ENCODE data around the gene TRAF3.
A peak's percentile ranks its signal among the peaks of the same experiment; 100 is the strongest.

The TRAF3 gene, protein sequence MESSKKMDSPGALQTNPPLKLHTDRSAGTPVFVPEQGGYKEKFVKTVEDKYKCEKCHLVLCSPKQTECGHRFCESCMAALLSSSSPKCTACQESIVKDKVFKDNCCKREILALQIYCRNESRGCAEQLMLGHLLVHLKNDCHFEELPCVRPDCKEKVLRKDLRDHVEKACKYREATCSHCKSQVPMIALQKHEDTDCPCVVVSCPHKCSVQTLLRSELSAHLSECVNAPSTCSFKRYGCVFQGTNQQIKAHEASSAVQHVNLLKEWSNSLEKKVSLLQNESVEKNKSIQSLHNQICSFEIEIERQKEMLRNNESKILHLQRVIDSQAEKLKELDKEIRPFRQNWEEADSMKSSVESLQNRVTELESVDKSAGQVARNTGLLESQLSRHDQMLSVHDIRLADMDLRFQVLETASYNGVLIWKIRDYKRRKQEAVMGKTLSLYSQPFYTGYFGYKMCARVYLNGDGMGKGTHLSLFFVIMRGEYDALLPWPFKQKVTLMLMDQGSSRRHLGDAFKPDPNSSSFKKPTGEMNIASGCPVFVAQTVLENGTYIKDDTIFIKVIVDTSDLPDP

DNA sequence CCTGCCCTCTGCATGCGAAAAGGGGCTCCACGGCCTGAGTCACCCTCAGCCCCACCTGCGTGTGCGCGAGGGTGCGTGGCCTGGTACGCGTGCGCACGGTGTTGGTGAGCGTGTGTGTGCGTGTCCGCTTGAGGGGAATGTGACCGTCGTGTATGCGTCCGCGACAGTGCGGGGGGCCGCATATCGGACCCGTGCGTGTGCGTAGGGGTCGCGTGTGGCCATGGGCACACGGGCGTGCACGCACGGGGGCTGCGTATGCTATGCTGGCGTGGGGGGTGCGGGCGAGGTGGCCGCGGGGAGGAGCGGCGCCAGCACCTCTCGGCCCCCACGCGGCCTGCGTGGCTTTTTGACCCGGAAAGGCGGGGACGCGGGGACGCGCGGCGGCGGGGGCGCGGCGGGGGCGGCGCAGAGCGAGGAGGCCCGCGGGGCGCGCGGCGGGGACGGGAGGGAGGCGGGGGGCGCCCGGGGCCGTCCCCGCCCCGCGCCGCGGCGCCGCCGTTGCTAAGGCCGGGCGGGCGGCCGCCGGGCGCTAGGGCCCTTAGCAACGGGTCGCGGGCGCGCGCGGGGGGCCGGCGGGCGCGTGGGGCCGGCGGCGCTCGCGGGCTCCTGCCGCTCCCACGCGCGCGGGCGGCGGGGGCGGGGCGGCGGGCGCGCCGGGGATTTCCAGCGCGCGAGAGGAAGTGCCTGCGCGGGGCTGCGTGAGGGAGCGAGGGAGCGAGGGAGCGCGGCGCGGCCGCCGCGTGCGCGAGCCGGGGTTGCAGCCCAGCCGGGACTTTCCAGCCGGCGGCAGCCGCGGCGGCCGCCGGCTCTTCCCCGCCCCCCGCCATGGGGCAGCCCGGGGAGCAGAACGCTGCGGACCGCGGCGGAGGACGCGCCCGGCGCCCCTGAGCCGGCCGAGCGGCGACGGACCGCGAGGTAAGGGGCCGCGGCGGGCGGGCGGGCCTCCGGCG is at the start of gene TRAF3:
TRAF3 (plus strand) TSS at position 689 of the 950 bp plus-strand sequence. CDS start 92,753 bp downstream, outside the sequence.
- DNase-seq (ENCODE audit: low spot score) = peak; percentile 66

DNA sequence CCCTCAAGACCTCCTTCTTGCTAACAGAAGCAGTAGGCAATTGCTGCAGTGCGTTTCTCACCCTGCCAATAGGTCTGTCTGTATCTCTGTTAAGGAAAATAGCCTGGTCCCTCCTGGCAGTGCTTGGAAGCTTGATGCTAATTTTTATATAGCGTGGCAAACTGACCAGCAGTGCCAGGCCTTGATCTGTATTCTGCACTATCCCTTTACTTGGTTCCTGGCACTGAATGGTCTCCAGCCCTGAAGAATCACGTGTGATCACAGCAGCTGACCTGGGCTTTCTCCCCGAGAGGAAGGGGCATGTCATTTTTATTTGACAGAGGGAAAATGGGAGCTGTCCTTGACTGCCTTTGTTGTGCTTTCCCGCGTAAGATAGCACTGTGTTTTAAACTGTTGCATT is 48.7 kb upstream of the TRAF3 start:
- DNase-seq (ENCODE audit: low spot score) = no peak

DNA sequence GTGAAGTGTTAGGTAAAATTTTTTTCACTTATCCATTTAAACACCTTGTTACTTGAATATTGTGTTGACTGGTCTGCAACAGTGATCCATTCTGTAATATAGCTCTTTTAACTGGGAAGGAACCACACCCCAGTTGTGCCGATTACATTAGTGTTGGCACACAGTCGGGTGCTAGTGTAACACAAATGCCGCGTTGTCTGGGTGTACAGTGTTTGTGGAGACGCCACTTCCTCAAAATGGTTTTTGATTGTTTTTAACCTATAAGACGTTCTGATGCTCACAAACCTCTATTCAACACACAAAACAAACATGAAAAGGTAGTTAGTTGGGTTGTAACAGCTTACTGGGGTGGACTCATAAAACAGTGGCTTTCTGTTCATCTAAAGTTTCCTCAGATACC is 48.0 kb upstream of the TRAF3 start:
- no peak for DNase-seq (ENCODE audit: low spot score)

DNA sequence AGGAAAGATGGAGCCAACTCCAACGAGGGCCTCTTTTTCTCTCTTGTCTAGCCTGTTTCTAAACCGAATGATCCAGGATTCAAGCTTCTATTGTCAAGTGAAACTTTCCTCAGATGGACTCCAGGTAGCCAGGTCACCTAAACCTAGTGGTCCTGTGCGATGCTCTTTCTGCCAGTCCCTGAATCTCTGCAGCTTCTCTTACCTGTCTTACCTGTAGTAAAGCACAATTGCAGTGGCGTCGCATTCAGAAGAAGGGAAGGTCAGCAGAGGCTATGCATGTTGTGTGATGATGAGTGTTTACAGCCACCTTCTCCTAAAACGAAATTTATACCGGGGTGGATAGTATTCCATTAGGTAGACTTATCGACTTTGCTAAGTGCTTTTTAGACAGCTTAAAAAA is 47.4 kb upstream of the TRAF3 start:
- DNase-seq (ENCODE audit: low spot score) = no peak

DNA sequence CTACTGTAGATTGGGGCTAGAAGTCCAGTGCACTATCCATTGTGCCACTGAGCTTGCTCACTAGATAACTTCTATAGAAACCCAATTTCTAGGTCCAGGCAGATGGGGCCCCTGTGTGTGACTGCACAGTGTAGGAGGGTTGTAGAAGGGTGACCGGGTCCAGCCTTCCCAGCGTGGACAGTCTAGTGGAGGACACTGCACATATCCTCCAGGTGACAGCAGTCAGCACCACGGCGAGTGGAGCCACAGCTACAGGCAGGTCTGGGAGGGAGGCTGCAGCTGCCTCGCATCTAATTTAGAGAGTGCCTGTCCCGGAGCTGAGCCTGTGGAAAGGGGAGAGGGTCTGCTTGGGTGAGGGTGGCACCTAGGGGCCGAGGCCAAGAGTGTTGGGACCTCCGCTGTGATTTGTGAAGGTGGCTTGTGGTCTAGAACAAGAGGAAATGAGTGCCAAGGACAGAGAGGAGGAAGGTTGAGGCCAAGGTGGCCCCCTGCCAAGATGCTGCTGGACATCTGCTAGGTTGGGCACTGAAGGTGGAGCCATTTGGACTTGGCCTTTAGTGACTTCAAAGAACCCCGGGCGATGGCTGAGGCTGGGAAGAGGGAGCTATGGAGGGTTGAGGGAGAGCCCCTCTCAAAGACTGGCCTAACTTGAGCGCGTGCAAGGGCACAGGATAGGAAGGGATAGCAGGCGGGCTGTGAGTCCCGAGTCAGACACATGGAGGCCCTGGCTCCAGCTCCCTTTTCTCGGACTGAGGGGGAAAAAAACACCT is 46.0 kb upstream of the TRAF3 start:
- DNase-seq (ENCODE audit: low spot score) = no peak

DNA sequence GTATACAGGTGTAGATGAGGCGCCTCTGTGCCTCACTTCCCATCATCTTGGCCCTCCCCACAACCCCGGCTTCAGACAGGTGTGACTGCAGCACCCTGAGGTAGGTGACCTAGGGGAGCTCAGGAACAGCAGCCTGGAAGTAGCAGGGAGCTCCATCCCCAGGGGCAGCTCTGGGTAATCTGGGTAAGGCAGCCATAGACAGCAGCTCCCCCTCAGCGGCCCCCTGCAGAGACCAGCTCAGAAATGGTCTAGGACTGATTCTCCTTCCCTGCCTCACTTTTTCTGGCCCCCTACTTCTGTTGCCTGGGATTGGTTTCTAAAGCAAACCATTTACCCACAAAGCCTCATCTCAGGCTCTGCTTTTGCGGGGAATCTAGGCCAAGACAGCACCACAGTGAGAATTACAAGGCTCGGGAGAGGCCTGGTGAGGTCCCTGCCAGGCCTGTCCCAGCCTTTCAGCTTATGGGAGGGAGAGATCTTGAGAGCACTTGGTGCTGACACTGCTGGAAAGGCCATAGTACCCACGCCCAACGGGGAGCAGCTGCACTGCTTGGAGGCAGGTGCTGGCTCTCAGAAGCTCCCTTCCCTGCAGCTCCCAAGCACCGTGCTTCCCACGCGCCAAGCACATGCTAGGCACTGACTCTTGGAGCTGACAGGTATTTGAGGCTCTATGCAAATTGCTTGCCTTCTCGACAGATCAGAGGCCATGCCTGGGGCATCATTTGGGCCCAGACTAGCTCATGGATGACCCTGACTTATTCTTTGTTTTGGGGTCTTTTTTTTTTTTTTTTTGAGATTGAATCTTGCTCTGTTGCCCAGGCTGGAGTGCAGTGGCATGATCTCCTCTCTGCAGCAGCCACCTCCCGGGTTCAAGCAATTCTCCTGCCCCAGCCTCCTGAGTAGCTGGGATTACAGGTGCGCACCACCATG is 45.1 kb upstream of the TRAF3 start:
- DNase-seq (ENCODE audit: low spot score) = no peak

DNA sequence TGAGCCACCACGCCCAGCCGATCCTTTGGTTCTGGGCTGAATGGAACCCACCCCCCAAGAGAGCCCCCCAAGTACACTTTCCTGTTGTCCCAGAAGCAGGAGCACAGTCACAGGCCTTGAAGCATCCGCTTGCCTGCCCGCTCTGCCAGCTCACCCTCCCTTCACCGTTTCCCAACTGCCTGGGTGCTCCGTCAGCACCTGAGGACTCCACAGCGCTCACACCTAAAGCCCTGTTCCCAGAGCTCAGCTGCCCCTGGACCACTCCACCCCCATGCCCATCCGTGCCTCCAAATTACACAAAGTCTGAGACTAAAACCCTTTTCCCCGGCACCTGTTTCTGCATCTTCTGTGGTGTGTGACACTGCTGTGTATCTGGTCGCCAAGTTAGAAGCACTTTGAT is 44.3 kb upstream of the TRAF3 start:
- no peak for DNase-seq (ENCODE audit: low spot score)

DNA sequence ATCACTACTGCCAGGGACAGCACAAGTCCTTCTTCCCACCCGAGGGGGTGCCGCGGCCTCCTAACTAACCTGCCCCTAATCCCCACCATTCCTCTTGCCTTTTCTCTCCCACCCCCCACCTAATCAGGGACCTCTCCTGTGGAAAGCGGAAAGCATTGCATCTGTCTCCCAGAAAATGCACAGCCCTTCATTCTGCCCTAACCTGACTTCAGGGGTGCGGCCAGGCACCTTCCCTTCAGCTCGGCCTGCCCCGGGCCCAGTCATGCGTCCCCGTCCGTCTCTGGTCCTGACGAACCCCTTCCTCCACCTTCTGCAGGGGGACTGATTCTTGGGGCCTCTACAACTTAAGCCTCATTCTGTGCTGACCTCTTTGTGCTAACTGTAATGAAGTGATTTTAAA is 43.9 kb upstream of the TRAF3 start:
- DNase-seq (ENCODE audit: low spot score) = no peak

DNA sequence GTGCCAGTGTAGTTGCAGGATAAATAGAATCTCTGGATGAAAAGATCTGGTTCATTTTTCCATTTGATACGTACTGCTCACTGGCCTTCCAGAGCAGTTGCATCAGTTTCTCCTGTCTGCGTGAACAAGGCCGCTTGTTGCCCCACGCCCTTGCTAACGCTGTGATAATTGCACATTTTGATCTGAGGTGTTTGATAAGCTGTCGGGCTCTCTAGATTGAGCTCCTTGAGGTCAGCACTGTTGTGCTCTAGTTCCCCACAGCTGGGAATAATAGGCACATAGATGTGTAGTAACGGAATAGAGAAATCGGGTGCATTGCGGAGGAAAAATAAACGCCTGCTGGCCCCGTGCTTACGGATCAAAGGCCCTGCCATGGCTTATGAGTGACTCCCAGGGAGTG is 42.8 kb upstream of the TRAF3 start:
- no peak for DNase-seq (ENCODE audit: low spot score)

DNA sequence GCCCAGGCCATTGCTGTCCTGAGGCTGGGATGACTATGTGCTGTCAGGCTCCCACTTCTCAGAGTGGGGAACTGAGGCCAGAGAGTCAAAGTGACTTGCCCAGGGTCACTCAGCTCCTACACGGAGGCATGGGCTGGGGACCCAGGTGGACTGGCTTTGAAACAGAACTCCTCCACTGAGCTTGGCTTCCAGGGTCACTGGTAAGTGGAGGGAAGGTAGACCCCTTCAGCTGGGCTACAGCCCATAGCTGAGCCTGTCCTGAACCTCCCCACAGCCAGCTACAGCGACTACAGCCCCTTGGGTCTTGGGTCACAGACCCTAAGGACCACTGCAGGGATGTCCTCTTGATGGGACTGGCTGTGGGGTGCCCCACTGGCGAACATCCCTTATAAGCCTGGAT is 40.3 kb upstream of the TRAF3 start:
- no peak for DNase-seq (ENCODE audit: low spot score)

DNA sequence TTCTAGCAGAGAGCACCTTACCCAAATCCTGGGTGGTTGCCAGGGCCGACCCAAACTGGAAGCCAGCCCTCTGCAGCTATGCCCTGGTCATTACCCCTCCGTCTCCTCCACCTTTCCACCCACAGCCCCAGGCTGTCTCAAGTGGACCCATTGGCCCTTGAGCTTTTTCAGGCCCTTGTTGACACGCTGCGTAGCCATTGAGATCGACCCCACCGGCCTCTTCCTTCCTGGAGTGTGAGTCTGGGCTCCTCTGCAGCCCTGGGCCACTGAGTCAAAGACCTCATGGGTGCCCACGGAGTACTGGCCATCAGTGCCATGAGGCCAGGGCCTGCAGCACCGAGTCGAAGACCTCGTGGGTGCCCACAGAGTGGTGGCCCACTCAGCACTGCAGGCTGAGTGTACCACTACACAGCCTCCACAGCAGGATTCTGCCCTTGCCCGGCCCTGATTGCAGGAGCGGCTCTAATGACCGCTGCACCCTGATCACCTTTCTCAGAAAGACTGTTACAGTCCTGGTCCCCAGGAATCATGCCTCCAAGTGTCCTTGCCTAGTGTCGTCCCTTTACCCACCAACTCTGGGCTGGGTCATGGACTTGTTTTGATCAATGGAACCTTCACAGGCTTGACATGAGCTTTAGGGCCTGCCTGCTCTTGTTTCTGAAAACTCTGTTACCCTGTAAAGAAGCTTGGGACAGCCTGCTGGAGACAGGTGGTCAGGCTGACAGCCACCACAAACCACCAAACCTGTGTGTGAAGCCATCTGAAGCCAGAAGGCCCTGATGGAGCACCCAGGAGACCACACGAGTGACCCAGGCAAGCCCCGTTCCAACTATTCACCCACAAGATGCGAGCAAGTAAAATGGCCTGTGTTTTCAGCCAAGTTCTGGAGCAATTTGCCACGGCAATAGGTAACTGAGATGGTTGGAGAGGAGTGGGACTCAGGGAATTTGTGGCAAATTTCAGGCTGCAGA is 39.6 kb upstream of the TRAF3 start:
- no peak for DNase-seq (ENCODE audit: low spot score)

DNA sequence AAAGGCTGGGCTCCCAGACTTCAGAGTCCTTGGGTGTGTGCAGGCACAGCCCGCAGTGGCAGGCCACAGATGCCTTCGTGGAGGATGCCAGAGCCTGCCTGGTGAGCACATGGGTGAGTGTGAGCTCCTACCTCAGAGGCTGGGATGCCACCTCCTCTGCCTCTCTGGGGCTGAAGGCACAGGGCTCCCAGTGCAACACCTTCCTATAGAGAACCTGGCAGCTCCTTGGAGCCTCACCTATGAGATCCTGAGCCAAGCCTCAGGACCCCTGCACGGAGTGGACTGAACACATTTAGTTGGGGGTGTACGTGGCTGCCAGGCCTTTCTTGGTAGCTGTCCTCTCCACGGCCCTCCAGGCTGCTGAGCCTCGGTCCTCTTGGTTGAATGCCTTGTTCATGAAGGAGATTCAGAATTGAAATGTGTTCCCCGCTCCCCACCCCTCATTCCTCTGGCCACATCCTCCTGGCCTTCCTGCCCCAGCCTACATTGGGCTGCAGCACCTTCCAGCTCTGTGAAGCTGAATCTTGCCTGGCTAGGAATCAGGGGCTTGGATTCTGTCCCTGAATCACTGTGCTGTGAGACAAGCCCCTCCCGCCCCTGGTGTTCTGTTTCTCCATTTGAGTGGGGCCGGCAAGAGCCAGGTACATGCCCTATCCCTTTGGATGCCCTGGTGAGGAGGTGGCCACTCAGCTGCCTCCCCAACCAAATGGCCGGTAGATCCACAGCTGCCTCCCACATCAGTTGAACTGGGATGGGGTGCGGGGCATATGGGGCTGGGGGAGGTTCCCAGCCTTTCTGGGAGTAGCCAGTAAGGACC is 38.7 kb upstream of the TRAF3 start:
- DNase-seq (ENCODE audit: low spot score) = no peak

DNA sequence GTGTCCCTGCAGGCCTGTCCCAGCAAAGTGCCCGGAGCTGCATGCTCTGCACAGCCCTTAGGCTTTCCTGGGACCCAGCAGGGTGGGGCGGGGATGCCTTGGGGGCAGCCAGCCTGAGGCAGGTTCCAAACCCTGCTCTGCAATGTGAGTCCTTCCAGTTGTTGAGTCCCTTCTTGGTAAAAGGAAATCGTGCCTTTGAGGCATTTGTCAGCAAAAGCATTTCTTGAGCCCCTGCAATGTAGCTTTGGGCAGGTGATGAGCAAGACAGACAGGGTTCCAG is 38.1 kb upstream of the TRAF3 start:
- DNase-seq (ENCODE audit: low spot score) = no peak

DNA sequence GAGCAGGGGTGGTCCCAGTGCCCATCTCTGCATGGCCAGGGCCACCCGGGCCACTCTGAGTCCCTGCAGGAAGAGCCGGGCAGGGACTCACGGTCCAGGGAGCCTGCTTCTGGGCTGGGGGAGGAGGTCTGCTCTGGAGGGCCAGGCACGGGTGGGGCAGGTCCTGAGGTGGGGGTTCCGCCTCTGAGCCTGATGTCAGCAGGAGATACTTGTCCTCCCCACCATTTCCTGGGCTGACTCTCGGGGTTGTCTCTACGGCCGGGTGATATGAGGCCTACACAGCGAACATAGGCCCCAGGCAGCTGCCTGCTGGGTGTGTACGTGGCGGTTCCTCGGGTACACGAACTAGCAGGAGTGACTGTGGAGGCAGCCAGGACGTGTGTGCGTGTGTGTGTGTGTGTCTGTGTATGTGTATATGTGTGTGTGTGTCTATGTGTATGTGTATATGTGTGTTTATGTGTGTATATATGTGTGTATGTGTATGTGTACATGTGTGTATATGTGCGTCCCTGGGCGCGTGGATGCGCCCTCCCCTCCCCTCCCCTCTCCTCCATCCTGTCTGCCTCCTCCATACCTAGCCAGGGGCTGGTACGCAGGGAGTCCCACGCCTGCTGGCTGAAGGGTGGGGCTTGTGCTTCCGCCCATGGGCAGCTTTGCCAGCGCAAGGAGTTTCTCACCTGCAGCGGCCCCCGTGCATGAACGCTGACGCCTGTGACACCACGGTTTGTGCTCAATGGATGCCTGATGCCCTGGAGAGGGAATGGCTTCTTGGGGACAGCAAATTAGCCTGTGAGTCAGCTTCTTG is 30.4 kb upstream of the TRAF3 start:
- no peak for DNase-seq (ENCODE audit: low spot score)

DNA sequence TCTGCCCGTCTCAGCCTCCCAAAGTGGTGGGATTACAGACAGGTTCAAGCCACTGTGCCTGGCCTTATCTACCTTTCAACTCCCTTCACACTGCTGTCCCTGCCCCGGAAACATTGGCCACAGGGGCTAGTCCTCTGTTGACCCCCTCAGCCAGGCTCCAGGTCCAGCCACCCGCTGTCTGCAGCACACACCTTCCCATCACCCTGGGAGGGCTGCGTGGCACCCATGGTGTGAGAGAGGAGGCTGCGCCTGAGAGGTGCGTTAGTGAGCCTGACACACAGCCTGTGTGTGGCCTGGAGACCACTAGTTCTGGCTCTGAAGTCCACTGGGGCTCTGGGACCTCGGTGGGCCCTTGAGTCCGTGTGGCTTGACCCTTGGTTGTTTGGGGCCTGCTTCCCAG is 28.4 kb upstream of the TRAF3 start:
- no peak for DNase-seq (ENCODE audit: low spot score)

DNA sequence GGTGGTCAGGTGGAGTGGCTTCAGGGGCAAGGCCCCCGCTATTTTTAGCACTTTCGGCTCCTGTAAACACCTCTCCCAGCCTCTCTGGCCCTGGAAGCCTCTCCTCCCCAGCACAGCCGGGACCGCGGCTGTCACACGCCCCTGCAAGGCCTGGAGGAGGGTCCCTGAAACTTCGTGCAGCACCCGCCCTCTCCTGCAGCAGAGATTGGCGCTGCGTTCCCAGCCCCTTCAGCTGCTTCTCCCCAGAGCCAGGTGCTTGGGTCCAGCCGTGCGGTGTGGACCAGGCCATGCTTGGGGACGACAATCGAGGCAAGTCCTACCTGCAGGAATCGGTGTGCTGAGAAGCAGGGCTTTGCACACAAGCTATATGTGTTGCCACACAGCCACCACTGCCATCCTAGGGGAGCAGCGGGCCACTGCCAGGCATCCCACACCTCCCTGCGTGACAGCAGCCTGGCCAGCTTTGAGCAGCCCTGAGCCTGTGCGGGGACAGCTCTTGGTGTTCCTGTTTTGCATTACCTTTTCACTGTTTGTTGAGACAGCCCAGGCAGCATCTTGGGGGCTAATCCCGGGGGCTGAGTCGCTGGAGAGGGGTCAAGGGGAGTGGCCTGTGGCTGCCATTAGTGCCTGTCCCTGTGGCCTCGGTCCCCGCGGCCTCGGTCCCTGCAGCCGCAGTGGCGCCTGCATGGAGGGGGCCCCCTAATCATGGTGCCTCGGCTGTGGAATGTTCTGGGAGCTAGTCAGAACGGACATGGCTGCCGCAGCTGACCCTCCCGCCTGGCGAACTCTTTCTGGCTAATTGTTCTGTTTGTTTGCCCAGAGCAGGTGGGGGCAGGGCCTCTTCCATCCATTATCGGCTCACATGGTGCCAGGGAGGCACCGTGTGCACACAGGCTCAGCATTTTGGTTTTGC is 27.6 kb upstream of the TRAF3 start:
- no peak for DNase-seq (ENCODE audit: low spot score)

DNA sequence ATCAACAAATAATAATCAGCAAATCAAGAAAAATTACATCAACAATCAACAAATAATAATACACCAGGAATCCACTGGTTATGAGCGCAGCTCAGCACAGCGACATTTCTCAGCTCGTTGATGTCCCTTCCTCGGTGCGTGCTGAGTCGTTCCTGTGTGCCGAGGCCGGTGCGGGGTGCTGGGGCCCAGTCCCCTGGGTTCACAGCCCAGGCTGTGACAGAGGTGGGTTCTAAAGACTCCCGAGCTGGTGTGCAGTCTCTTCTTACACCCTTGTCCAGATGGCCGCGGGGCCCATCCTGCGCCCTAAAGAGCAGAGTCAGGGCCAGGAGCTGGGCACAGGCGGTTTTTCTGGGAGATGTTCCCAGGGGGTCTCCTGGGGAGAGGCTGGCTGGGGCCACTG is 26.9 kb upstream of the TRAF3 start:
- no peak for DNase-seq (ENCODE audit: low spot score)

Data from COLO829 (cell line).